Gastrocnemius medialis (tissue), 4 donors: ENCODE data around the gene APEH.

Experiments used
- CTCF ChIP-seq, 5 experiments: fragments of 450-650 bp in 3 of 5; fragments of 200-600 bp in 2 of 5; sonication (generic) in 2 of 5; IDR thresholded peaks in 4 of 5; conservative IDR thresholded peaks in 1 of 5; 1 replicate in 4 of 5; 2 replicates in 1 of 5; pipeline ENCODE4 v1.5.1; 2016 to 2019; ENCODE audit warnings: antibody characterized with exemption in 5 of 5, mild to moderate bottlenecking in 3 of 5, moderate library complexity in 3 of 5
- POLR2A ChIP-seq, 2 donors: fragments of 450-650 bp; IDR thresholded peaks; one replicate each; pipeline ENCODE4 v1.6.1; 2017; ENCODE audit warnings: antibody characterized with exemption in 2 of 2, mild to moderate bottlenecking in 2 of 2, moderate library complexity in 2 of 2

DNA sequence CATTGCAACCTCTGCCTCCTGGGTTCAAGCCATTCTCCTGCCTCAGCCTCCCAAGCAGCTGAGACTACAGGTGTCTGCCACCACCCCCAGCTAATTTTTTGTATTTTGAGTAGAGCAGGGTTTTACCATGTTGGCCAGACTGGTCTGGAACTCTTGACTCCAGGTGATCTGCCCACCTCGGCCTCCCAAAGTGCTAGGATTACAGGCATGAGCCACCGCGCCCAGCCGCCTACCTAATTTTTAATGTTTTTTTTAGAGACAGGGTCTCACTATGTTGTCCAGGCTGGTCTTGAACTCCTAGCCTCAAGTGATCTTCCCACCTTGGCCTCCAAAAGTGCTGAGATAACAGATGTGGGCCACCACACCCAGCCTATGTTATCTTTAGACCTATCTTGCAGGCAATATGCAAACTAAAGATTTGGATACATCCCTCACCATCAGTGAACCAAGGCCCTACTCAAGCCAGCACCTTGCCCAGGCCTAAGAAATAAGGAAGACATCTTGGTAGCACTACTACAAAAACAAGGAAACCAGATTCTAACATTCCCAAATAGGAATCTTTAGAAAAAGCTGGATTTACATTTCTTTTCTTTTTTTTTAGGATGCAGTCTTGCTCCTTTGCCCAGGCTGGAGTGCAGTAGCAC, 55.9 kb downstream of the APEH start:
- no peak for TF ChIP-seq CTCF (IDR thresholded peaks at IDR 0.05 in 4 of 5, conservative IDR thresholded peaks at IDR 0.05 in 1 of 5)
- no peak for TF ChIP-seq POLR2A (IDR thresholded peaks at IDR 0.05)
